Measurements from ENCODE around the gene LARP1. TPM values are rescaled to one million over a fixed set of nuclear protein-coding genes. Genes with fewer than 3 reads are reported as not detected.

The LARP1 gene
- total RNA-seq, 1 experiment from 2014 or later, result 63.9 TPM

- H3K27me3 ChIP-seq (ENCODE audit: low read length), result no peaks in the 10 kb centered on the region
- H3F3A ChIP-seq (ENCODE audit: low read length, unreplicated experiment), result no peaks in the 10 kb centered on the region
- H3K36me3 ChIP-seq (ENCODE audit: low read depth, low read length), result peaks cover 27% of the 10 kb centered on the region
- no peaks in the 10 kb centered on the region for H3K4me1 ChIP-seq (ENCODE audit: insufficient read depth, low read length)
- no peak overlapping the region for H3K4me3 ChIP-seq (ENCODE audit: low read length)
- H3K4me2 ChIP-seq (ENCODE audit: low read length), result no peak overlapping the region
- intact Hi-C loops (cut with micrococcal nuclease), result no loop called here
- ChIA-PET CTCF (no interaction called here), POLR2A (ENCODE audit: unreplicated experiment) (no interaction called here)
- no peaks in the 10 kb centered on the region for H3K9me2 ChIP-seq (replicated peaks; ENCODE audit: low read length)
- no peak overlapping the region for H3K27ac ChIP-seq (ENCODE audit: low read length)
- DNase-seq (no peak), ATAC-seq (no peak)
- H4K20me1 ChIP-seq (ENCODE audit: low read length), result no peaks in the 10 kb centered on the region
- H3K79me2 ChIP-seq (ENCODE audit: low read length), result no peaks in the 10 kb centered on the region
- TF ChIP-seq EZH2 (IDR thresholded peaks at IDR 0.05; ENCODE audit: low read length, unreplicated experiment), result no peak
- TF ChIP-seq CTCF (conservative IDR thresholded peaks at IDR 0.05; ENCODE audit: low read depth, low read length), result no peak
- no peak for TF ChIP-seq EZH2phosphoT487 (IDR thresholded peaks at IDR 0.05; ENCODE audit: borderline replicate concordance, low read length)
- no TSS peak for BruUV-seq (replicated peaks)
- H2AFZ ChIP-seq (ENCODE audit: low read length), result no peak overlapping the region
- H3K9me3 ChIP-seq (ENCODE audit: low read length), result no peaks in the 10 kb centered on the region
- no peak overlapping the region for H3K9ac ChIP-seq (ENCODE audit: low read length)
Observed at GRCh38 chr5:154817815-154818214, 62.6 kb downstream of the LARP1 start.

- TF ChIP-seq EZH2phosphoT487 (IDR thresholded peaks at IDR 0.05; ENCODE audit: borderline replicate concordance, low read length) (no peak), CTCF (conservative IDR thresholded peaks at IDR 0.05; ENCODE audit: low read depth, low read length) (no peak), EZH2 (IDR thresholded peaks at IDR 0.05; ENCODE audit: low read length, unreplicated experiment) (no peak)
- ChIA-PET POLR2A (ENCODE audit: unreplicated experiment) (no interaction called here), CTCF (no interaction called here)
- Histone ChIP-seq H3K9me3 (ENCODE audit: low read length) (no peaks in the 10 kb centered on the region), H3K4me1 (ENCODE audit: insufficient read depth, low read length) (no peaks in the 10 kb centered on the region), H3K36me3 (ENCODE audit: low read depth, low read length) (peaks cover 20% of the 10 kb centered on the region; the same call in 1 of the 2 replicates), H3K27me3 (ENCODE audit: low read length) (no peaks in the 10 kb centered on the region), H3K4me2 (ENCODE audit: low read length) (no peak overlapping the region), H3K27ac (ENCODE audit: low read length) (no peak overlapping the region), H3K79me2 (ENCODE audit: low read length) (no peaks in the 10 kb centered on the region), H2AFZ (ENCODE audit: low read length) (no peak overlapping the region), H3F3A (ENCODE audit: low read length, unreplicated experiment) (no peaks in the 10 kb centered on the region), H3K9me2 (replicated peaks; ENCODE audit: low read length) (no peaks in the 10 kb centered on the region), H3K4me3 (ENCODE audit: low read length) (no peak overlapping the region), H3K9ac (ENCODE audit: low read length) (no peak overlapping the region), H4K20me1 (ENCODE audit: low read length) (no peaks in the 10 kb centered on the region)
- DNase-seq (no peak), ATAC-seq (no peak)
- intact Hi-C loops (cut with micrococcal nuclease), result no loop called here
- BruUV-seq (replicated peaks), result no TSS peak
Observed at GRCh38 chr5:154818471-154819116, 63.4 kb downstream of the LARP1 start.

GRCh38 chr5:154819546-154819945, 64.4 kb downstream of the LARP1 start:
- CTCF ChIA-PET, result no interaction called here
- BruUV-seq (replicated peaks), result no TSS peak
- peaks cover 17% of the 10 kb centered on the region; the same call in 1 of the 2 replicates for H3K36me3 ChIP-seq (ENCODE audit: low read depth, low read length)

More at GRCh38 chr5:154819546-154819945, 64.4 kb downstream of the LARP1 start:
- Histone ChIP-seq H4K20me1 (ENCODE audit: low read length) (no peaks in the 10 kb centered on the region), H3K4me2 (ENCODE audit: low read length) (no peak overlapping the region), H3K79me2 (ENCODE audit: low read length) (no peaks in the 10 kb centered on the region), H3F3A (ENCODE audit: low read length, unreplicated experiment) (no peaks in the 10 kb centered on the region), H2AFZ (ENCODE audit: low read length) (no peak overlapping the region), H3K4me1 (ENCODE audit: insufficient read depth, low read length) (no peaks in the 10 kb centered on the region), H3K27me3 (ENCODE audit: low read length) (no peaks in the 10 kb centered on the region), H3K27ac (ENCODE audit: low read length) (no peak overlapping the region), H3K9ac (ENCODE audit: low read length) (no peak overlapping the region), H3K4me3 (ENCODE audit: low read length) (no peak overlapping the region), H3K9me3 (ENCODE audit: low read length) (no peaks in the 10 kb centered on the region), H3K9me2 (replicated peaks; ENCODE audit: low read length) (no peaks in the 10 kb centered on the region)
- no peak for TF ChIP-seq EZH2phosphoT487 (IDR thresholded peaks at IDR 0.05; ENCODE audit: borderline replicate concordance, low read length)
- no peak for TF ChIP-seq EZH2 (IDR thresholded peaks at IDR 0.05; ENCODE audit: low read length, unreplicated experiment)
- no peak for TF ChIP-seq CTCF (conservative IDR thresholded peaks at IDR 0.05; ENCODE audit: low read depth, low read length)
- intact Hi-C loops (cut with micrococcal nuclease), result no loop called here
- ATAC-seq, result no peak
- POLR2A ChIA-PET (ENCODE audit: unreplicated experiment), result no interaction called here
- DNase-seq, result no peak
